GM10847 (cell line): ENCODE results near the gene STX11.

ENCODE experiments used
- POLR2A ChIP-seq: IDR thresholded peaks from 2 replicates; pipeline ENCODE4 v1.6.1; 2011; ENCODE audit not compliant: insufficient read length; ENCODE audit errors: extremely low read depth

The STX11 gene

GRCh38 chr6:144190593-144190992 lies 40.3 kb downstream of the STX11 start:
- no peak for TF ChIP-seq POLR2A

GRCh38 chr6:144193181-144193580 lies 42.9 kb downstream of the STX11 start:
- no peak for TF ChIP-seq POLR2A

GRCh38 chr6:144194293-144194810 lies 44.0 kb downstream of the STX11 start:
- no peak for TF ChIP-seq POLR2A

- no peak for TF ChIP-seq POLR2A
These were observed 45.5 kb downstream of the STX11 start for GRCh38 chr6:144195671-144196270.

- TF ChIP-seq POLR2A = no peak
These were observed 47.6 kb downstream of the STX11 start for GRCh38 chr6:144197919-144198318.

- TF ChIP-seq POLR2A = no peak
These were observed 52.7 kb downstream of the STX11 start for GRCh38 chr6:144202879-144203468.

DNA sequence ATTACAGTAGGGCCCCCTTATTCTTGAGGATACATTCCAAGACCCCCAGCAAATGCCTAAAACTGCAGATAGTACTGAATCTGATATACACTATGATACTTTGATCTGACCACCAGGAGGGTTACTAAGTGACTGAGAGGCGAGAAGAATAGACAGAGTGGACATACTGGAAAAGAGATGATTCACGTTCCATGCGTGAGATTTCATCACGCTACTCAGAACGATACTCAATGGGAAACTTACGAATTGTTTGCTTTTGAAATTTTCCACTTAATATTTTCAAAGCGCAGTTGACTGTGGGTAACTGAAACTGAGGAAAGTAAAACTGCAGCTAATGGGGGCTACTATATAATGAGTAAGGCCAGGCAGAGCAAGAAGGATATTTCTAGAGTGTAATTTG lies 60.8 kb downstream of the STX11 start:
- no peak for TF ChIP-seq POLR2A

- TF ChIP-seq POLR2A = no peak
These were observed 63.0 kb downstream of the STX11 start for GRCh38 chr6:144213315-144213714.

GRCh38 chr6:144214029-144214428 lies 63.7 kb downstream of the STX11 start:
- no peak for TF ChIP-seq POLR2A

- TF ChIP-seq POLR2A = no peak
These were observed 64.5 kb downstream of the STX11 start for GRCh38 chr6:144214622-144215401.

DNA sequence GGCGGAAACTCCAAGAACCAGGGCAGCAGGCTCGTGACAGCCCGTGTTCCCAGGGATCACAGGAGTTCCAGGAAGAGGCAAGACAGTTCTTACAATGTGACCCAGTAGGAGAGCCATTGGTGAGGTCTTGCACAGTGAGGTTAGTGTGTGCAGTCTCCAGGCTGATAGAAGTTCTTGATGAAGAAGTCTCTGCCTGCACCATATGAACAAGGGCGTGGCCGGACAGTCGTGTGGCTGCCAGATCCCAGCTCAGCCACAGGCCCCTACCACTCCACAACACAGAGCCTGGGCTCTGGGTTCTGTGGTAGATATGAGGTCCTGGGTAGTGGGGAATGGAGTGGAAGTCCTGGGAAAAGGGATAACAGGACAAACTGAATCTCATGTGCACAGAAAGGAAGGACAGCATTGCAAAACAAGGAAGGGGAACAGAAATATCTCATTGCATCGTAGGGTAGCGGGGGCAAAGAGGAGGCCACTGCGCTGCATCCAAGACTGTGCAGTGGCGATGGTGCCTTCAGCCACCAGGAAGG lies 65.2 kb downstream of the STX11 start:
- no peak for TF ChIP-seq POLR2A

DNA sequence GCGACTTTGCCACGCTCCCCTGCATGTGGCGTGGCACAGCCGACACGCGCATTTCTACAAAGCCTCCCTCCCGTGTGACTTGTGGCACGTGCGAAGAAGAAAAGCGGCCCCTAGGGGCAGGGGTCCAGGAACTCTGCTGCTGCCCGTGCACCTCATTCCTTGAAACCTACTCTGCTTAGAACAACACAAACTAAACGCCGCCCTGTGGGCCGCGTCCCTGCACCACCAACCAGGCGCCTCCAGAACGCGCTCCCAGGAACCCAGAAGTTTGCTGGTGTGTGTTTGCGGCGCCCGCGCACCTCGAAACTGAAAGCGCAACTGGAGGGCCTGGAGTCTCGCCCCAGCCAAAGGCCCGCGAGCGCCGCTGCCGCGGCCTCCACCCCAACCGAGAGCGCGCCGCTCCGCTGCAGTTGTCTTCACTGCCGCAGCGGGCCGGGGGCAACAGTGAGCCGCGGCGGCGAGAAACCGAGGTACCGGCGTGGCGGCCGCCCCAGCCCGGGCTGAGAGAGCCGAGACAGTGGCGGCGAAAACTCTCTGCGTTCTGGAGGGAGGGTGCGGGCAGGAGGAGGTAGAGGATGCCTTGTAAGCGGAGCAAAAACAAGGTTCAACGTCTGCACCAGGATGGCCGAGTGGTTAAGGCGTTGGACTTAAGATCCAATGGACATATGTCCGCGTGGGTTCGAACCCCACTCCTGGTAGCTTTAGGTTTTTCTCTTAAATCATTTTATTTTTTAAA lies 65.8 kb downstream of the STX11 start:
- TF ChIP-seq POLR2A = no peak

GRCh38 chr6:144216668-144217218 lies 66.4 kb downstream of the STX11 start:
- no peak for TF ChIP-seq POLR2A

DNA sequence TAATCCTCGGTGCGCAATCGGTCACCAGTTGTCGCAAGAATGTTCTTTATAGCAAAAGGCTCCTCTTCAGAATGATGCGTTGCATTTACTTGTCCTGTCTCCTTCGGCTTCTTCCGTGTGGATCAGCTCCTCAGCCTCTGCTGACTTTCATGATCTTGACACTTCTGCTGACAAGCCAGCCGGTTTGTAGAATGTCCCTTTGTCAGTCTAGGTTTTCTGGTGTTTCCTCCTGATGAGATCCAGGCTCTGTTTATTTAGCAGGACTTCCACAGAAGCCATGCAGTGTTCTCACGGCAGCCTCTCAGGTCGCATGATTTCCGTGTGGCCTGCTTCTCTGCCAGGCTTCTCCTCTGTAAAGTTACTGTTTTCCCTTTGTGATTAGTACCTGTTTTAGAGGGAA lies 66.9 kb downstream of the STX11 start:
- TF ChIP-seq POLR2A = no peak

DNA sequence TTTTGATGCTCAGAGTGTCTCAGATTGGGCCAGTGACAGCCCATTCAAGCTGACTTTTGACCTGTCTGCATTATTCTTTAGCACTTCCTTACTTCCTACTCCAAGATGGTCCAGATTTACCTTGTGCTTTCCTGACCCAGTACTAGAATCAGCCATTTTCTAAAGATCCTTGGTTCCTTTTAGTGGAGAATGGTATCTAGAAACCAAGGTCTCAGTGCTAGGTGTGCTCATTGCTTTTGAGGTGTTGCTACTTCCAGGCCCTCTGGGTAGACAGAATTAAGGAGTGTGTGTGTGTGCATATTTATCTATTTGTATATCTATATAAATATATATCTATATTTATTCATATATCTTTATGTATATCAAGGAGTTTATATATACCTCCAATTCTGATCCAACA lies 67.5 kb downstream of the STX11 start:
- no peak for TF ChIP-seq POLR2A

GRCh38 chr6:144219056-144219685 lies 68.9 kb downstream of the STX11 start:
- no peak for TF ChIP-seq POLR2A
